Esophagus squamous epithelium (tissue), 5 donors: ENCODE data around the gene ROR2. TPM values are rescaled to one million over a fixed set of nuclear protein-coding genes. Genes with fewer than 3 reads are reported as not detected.
"Not testable (repeated sequence)": the region's sequence is repeated elsewhere in the genome, so short reads cannot be mapped to it uniquely, and the experiment has no call there.

Source experiments
- DNase-seq: peaks from one replicate; lab custom pipeline; 2025; lab: John Stamatoyannopoulos, UW
- H3K27ac ChIP-seq, 4 donors: fragments of 200-600 bp; sonication (generic); one replicate each; pipeline ENCODE4 v1.5.1; 2016 to 2019; ENCODE audit warnings: mild to moderate bottlenecking in 1 of 4
- H3K27me3 ChIP-seq, 4 donors: fragments of 200-600 bp; sonication (generic); 1 replicate in 3 of 4; 2 replicates in 1 of 4; pipeline versions ENCODE4 v1.5.1 to v1.6.0; 2017 to 2021; ENCODE audit warnings: antibody characterized with exemption in 1 of 4
- H3K36me3 ChIP-seq, 3 donors: fragments of 200-600 bp; sonication (generic); one replicate each; pipeline ENCODE4 v1.5.1; 2016 to 2019
- H3K4me1 ChIP-seq, 3 donors: fragments of 200-600 bp; sonication (generic); one replicate each; pipeline ENCODE4 v1.5.1; 2017 to 2019
- H3K4me3 ChIP-seq, 4 donors: fragments of 200-600 bp; sonication (generic); 1 replicate in 3 of 4; 2 replicates in 1 of 4; pipeline ENCODE4 v1.5.1; 2016 to 2019; ENCODE audit warnings: mild to moderate bottlenecking in 2 of 4, moderate library complexity in 1 of 4
- H3K9me3 ChIP-seq, 3 donors: fragments of 200-600 bp; sonication (generic); one replicate each; pipeline ENCODE4 v1.5.1; 2016 to 2019
- CTCF ChIP-seq, 6 experiments: fragments of 450-650 bp in 4 of 6; fragments of 200-600 bp in 2 of 6; sonication (generic) in 2 of 6; IDR thresholded peaks; one replicate each; pipeline ENCODE4 v1.5.1; 2016 to 2019; ENCODE audit warnings: antibody characterized with exemption in 6 of 6, mild to moderate bottlenecking in 4 of 6, moderate library complexity in 4 of 6
- POLR2A ChIP-seq, 4 donors: fragments of 450-650 bp; IDR thresholded peaks; one replicate each; pipeline ENCODE4 v1.6.1; 2017; ENCODE audit warnings: antibody characterized with exemption in 4 of 4, mild to moderate bottlenecking in 4 of 4, moderate library complexity in 3 of 4
- WGBS, 2 donors: methylation state at CpG; one replicate each; pipeline ENCODE4 v1.1.5; 2018; 5-methylcytosine and 5-hydroxymethylcytosine counted together
- intact Hi-C: fragments of 100-400 bp; cut with DNase I; formaldehyde crosslinking; loops from one replicate; pipeline ENCODE4 v1.15.0; 2022
- total RNA-seq, 4 donors: library from RNA; depleted of rRNA; stranded (reverse); fragments of >200 nt; gene quantifications; one replicate each; pipeline ENCODE4 v1.1.0, GENCODE V29; 2016
- donor health status: DM: yes; HTN: yes; CAD: no.

Gene ROR2
- total RNA-seq, 4 donors from 2014 or later: 0.68 to 12.6 (median 3.7) TPM

GRCh38 chr9:91519520-91520277 is 430.3 kb downstream of the ROR2 start:
- peaks cover 0 to 8% (median 0%) of the 10 kb centered on the region in 4 donors for H3K27me3 ChIP-seq
- intact Hi-C loops: no loop called here
- no peak for DNase-seq
- no peaks in the 10 kb centered on the region for H3K36me3 ChIP-seq
- no peak overlapping the region for H3K4me3 ChIP-seq
- H3K4me1 ChIP-seq: no peaks in the 10 kb centered on the region
- no peak for TF ChIP-seq POLR2A (IDR thresholded peaks at IDR 0.05)
- TF ChIP-seq CTCF (IDR thresholded peaks at IDR 0.05): no peak
- WGBS, 2 donors: 69 to 93% methylated on average over 2 of the region's 2 CpGs
- H3K27ac ChIP-seq: no peak overlapping the region
- no peaks in the 10 kb centered on the region for H3K9me3 ChIP-seq

GRCh38 chr9:91518462-91518861 is 431.6 kb downstream of the ROR2 start:
- WGBS, 2 donors: 83 to 92% methylated on average over 5 of the region's 5 CpGs
- intact Hi-C loops: no loop called here
- DNase-seq: no peak
- H3K4me1 ChIP-seq: no peaks in the 10 kb centered on the region
- H3K27me3 ChIP-seq: peaks cover 0 to 8% (median 0%) of the 10 kb centered on the region in 4 donors
- TF ChIP-seq CTCF (IDR thresholded peaks at IDR 0.05): no peak
- no peak for TF ChIP-seq POLR2A (IDR thresholded peaks at IDR 0.05)
- H3K4me3 ChIP-seq: no peak overlapping the region
- no peaks in the 10 kb centered on the region for H3K9me3 ChIP-seq
- no peak overlapping the region for H3K27ac ChIP-seq
- no peaks in the 10 kb centered on the region for H3K36me3 ChIP-seq

GRCh38 chr9:91517801-91518200 is 432.2 kb downstream of the ROR2 start:
- TF ChIP-seq POLR2A (IDR thresholded peaks at IDR 0.05): no peak
- no peak for TF ChIP-seq CTCF (IDR thresholded peaks at IDR 0.05)
- DNase-seq: no peak
- no peak overlapping the region for H3K27ac ChIP-seq
- H3K36me3 ChIP-seq: no peaks in the 10 kb centered on the region
- H3K9me3 ChIP-seq: no peaks in the 10 kb centered on the region
- intact Hi-C loops: no loop called here
- 71 to 90% methylated on average over 2 to 3 of the region's 3 CpGs for WGBS, 2 donors
- H3K4me3 ChIP-seq: no peak overlapping the region
- no peaks in the 10 kb centered on the region for H3K4me1 ChIP-seq
- peaks cover 0 to 8% (median 0%) of the 10 kb centered on the region in 4 donors for H3K27me3 ChIP-seq

GRCh38 chr9:91517332-91517731 is 432.7 kb downstream of the ROR2 start:
- H3K27ac ChIP-seq, H3K4me3 ChIP-seq, DNase-seq, H3K9me3 ChIP-seq, H3K4me1 ChIP-seq, intact Hi-C loops, H3K27me3 ChIP-seq, H3K36me3 ChIP-seq: not testable (repeated sequence)
- 63 to 86% methylated on average over 4 of the region's 4 CpGs for WGBS, 2 donors

- no peak overlapping the region for H3K4me3 ChIP-seq
- peaks cover 0 to 8% (median 0%) of the 10 kb centered on the region in 4 donors for H3K27me3 ChIP-seq
- no peak for DNase-seq
- intact Hi-C loops: no loop called here
- 33 to 47% methylated on average over 5 of the region's 5 CpGs for WGBS, 2 donors
- no peak overlapping the region for H3K27ac ChIP-seq
- H3K4me1 ChIP-seq: no peaks in the 10 kb centered on the region
- no peak for TF ChIP-seq CTCF (IDR thresholded peaks at IDR 0.05)
- H3K9me3 ChIP-seq: peaks cover 0 to 6% (median 0%) of the 10 kb centered on the region in 3 donors
- H3K36me3 ChIP-seq: no peaks in the 10 kb centered on the region
Observed at GRCh38 chr9:91516777-91517176, 433.3 kb downstream of the ROR2 start.
